ENCODE results near the gene ADGRL3.
"Not testable (repeated sequence)": the region's sequence is repeated elsewhere in the genome, so short reads cannot be mapped to it uniquely, and the experiment has no call there.

Gene ADGRL3

DNA sequence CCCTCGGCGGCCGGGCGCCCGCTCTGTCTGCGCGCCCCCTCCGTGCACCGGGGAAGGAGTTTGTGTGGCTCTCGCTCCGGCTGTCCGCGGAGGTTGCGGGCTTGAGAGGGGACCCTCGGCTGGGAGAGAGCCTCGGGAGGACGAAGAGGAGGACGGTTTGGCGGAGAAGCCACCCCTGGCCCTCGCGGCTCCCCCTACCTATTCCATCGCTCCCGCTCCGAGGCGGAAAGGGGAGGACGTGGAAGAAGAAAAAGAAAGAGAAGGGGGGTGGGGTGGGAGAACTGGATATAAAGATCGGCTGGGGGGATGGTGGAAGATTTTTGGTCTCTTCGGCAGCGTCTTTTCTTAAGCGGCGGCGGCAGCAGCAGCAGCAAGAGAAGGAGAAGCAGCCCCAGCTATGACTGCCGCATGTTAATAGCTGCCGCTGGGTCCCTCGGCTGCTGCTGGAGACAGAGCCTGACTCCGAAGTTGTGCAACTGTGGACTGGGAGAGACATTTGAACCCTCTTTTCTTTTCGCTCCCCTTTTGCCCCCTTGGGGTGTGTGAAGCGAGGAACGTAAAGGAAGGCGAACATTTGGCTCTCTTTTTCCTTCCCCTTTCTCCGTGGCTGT is 895 bp downstream of the ADGRL3 start:
- Mint-ChIP-seq H3K27ac (no peak overlapping the region), H3K4me3 (no peak overlapping the region), H3K27me3 (peaks cover 59% of the 10 kb centered on the region), H3K36me3 (ENCODE audit: low read depth) (no peaks in the 10 kb centered on the region), H3K4me1 (ENCODE audit: low read depth) (no peaks in the 10 kb centered on the region), H3K9me3 (no peaks in the 10 kb centered on the region)

DNA sequence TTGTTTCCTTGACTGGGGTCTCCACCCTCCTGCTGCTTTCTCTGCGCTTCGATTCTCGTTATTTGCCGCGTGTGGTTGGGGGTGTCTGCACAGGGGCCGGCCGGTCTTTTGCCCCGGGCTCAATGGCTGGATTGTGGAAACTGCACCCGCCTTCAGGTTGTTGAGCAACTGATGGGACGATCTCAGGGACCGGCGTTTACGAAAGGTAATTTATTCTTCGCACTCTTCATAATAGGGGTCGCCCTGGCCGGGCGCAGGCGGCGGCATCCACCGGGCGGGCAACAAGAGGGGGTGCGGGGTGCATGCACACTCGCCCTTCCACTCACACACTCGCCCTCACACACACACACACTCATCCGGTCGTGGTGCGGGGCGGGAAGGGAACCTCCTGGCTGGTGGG is 1.4 kb downstream of the ADGRL3 start:
- H3K4me3 Mint-ChIP-seq = no peak overlapping the region
- peaks cover 59% of the 10 kb centered on the region for H3K27me3 Mint-ChIP-seq
- no peaks in the 10 kb centered on the region for H3K9me3 Mint-ChIP-seq
- no peak overlapping the region for H3K27ac Mint-ChIP-seq
- H3K36me3 Mint-ChIP-seq (ENCODE audit: low read depth) = no peaks in the 10 kb centered on the region
- H3K4me1 Mint-ChIP-seq (ENCODE audit: low read depth) = no peaks in the 10 kb centered on the region

DNA sequence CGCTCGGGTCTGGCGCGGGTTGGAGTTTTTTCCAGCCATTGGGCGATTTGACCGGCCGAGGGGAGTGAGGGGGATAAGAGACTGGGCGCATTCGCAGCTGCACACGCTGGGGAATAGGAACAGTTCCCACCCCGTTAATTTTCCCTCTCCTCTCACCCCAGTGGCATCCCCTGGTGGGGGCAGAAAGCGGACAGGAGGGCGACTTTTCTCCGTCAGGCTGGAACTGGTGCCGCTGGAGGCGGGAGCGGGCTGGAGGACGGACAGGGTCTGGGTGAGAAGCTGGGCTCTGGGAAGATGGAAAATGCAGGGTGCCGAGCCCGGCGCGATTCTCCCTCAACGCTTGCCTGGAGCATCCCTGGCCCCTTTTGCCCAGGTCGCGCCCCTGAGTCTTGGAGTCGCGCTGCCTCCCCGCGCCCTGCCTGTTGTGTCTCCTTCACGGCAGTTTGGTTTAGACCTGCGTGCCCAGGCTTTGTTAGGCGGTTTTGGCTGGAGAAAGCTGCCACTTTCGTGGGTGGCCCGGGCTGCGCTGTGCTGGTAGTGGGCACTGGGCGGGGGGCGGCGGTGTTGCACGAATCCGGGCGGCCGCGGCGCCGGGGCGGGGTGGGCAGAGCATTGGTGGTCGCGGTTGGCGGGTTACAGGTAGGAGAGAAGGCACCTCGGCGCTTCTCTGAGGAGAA is 2.0 kb downstream of the ADGRL3 start:
- Mint-ChIP-seq H3K27ac (no peak overlapping the region), H3K9me3 (no peaks in the 10 kb centered on the region), H3K27me3 (peaks cover 59% of the 10 kb centered on the region), H3K4me1 (ENCODE audit: low read depth) (no peaks in the 10 kb centered on the region), H3K36me3 (ENCODE audit: low read depth) (no peaks in the 10 kb centered on the region), H3K4me3 (no peak overlapping the region)

DNA sequence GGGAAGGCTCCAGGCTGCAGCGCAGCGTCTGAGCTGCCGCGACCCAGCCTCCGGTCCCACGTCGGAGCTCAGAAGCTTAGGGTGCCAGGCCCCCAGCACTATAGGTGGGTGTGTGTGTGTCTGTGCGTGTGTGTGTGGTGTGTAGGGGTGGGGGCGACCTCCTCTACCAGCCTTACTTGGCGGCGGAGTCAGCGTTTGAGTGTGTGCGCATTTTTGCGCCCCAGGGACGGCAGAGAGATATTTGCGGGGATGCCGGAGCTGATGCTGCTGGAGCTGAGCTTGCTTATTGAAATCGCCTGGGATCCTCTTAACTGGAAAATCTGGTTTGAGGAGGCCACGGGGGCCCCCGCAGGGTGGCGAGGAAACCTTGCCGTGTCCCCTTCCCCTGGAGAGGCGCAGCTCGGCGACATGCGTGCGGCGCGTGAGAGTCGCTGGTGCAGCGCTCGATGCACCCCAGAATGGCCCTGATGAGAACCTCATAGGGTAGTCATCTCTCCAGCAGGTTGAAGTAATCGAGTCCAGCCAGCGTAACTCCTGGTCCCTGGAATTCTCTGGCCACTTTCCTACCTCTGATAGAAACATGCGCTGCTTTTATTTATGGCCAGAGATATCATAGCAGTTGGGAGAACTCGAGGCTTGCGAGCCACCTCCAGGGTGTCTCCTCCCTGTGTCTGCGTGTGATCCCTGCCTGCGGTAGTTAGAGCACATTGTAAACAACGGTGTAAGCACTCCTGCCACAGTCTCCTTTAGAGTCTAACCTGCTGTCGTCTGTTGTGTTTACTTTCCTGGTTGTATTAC is 2.7 kb downstream of the ADGRL3 start:
- Mint-ChIP-seq H3K27me3 (peaks cover 59% of the 10 kb centered on the region), H3K36me3 (ENCODE audit: low read depth) (no peaks in the 10 kb centered on the region), H3K9me3 (peaks cover 5% of the 10 kb centered on the region), H3K4me1 (ENCODE audit: low read depth) (no peaks in the 10 kb centered on the region), H3K4me3 (no peak overlapping the region), H3K27ac (no peak overlapping the region)

DNA sequence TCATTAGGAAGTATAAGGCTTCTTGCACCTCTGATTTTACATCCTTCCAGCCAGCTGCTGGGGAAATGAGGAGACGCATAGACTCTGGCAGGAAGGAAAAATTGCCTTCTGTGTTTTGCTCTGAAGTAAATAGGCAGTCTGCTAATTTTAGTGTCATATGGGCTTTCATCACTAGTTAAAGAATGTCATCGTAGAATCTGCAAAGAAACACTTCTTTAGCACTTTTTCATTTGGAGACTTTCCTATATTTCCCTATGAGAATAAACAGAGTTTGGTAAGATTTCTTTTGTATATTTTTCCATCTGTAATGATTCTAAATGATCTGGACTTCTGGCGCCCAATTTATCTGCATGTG is 3.3 kb downstream of the ADGRL3 start:
- Mint-ChIP-seq H3K27me3 (peaks cover 59% of the 10 kb centered on the region), H3K4me3 (no peak overlapping the region)

DNA sequence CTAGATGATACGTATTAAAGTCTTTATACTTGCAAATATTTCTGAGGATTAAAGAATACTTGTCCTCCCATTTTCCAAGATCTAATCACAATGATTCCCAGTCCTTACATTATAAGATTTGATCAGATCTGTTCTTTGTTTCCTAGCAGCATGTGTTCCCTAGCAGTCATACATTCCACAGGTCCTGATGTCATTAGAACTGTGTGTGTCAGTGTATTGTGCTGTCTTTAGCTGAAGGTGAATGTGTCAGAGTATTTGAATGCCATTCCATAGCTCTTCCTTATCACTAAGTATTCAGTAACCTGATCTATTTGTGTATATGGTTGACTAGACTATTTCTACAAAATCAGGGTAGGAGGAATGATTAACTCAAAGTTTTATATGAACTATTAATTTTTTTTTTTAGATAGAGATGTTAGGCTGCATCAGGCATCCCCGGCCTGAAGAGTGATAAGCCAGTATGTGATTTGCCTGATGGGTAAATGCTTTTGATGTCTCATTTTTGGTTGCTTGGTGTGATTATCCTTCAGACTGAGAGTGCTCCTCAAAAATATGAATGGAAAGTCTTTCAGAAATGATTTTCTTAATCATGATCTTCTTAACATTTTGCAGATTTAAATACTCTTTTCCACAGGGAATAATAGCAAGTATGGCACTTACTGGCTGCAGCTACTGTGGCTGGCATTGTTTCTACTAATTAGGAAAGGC is 4.4 kb downstream of the ADGRL3 start:
- peaks cover 49% of the 10 kb centered on the region for H3K27me3 Mint-ChIP-seq

More for the DNA sequence above, 3.3 kb downstream of the ADGRL3 start:
- H3K27ac Mint-ChIP-seq = no peak overlapping the region
- no peaks in the 10 kb centered on the region for H3K4me1 Mint-ChIP-seq (ENCODE audit: low read depth)
- H3K9me3 Mint-ChIP-seq = peaks cover 6% of the 10 kb centered on the region
- H3K36me3 Mint-ChIP-seq (ENCODE audit: low read depth) = no peaks in the 10 kb centered on the region

DNA sequence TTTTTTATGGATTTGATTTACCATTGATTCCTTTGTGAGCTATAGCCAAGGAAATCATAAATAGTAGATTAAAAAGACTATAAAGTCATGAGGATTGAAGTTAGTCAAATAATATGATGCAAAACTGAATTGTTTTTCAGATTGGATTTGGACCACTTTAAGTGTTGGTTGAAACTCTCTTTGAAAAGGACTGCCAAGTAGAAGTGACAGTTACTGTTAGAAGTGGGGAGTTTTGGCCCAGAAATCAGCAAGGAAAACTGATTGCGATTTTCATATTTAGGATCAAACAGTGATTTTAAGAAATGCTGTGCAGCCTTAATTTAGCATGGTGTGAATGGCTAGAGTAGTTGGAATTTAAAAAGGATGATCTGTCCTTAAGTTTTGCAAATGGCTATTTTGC is 4.9 kb downstream of the ADGRL3 start:
- H3K27me3 Mint-ChIP-seq = peaks cover 45% of the 10 kb centered on the region
- H3K4me1 Mint-ChIP-seq (ENCODE audit: low read depth) = no peaks in the 10 kb centered on the region
- H3K4me3 Mint-ChIP-seq = no peak overlapping the region
- H3K9me3 Mint-ChIP-seq = peaks cover 6% of the 10 kb centered on the region
- H3K36me3 Mint-ChIP-seq (ENCODE audit: low read depth) = no peaks in the 10 kb centered on the region
- H3K27ac Mint-ChIP-seq = no peak overlapping the region

More for the DNA sequence above, 4.4 kb downstream of the ADGRL3 start:
- peaks cover 6% of the 10 kb centered on the region for H3K9me3 Mint-ChIP-seq
- H3K27ac Mint-ChIP-seq = no peak overlapping the region
- no peak overlapping the region for H3K4me3 Mint-ChIP-seq
- H3K36me3 Mint-ChIP-seq (ENCODE audit: low read depth) = no peaks in the 10 kb centered on the region
- H3K4me1 Mint-ChIP-seq (ENCODE audit: low read depth) = no peaks in the 10 kb centered on the region

DNA sequence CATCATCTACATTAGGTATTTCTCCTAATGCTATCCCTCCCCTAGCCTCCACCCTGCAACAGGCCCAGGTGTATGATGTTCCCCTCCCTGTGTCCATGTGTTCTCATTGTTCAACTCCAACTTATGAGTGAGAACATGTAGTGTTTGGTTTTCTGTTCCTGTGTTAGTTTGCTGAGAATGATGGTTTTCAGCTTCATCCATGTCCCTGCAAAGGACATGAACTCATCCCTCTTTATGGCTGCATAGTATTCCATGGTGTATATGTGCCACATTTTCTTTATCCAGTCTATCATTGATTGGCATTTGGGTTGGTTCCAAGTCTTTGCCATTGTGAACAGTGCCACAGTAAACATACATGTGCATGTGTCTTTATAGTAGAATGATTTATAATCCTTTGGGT is 7.0 kb downstream of the ADGRL3 start:
- H3K4me3 Mint-ChIP-seq; H3K9me3 Mint-ChIP-seq; H3K36me3 Mint-ChIP-seq (ENCODE audit: low read depth); H3K27ac Mint-ChIP-seq; H3K4me1 Mint-ChIP-seq (ENCODE audit: low read depth): not testable (repeated sequence)
- H3K27me3 Mint-ChIP-seq = peaks cover 26% of the 10 kb centered on the region

DNA sequence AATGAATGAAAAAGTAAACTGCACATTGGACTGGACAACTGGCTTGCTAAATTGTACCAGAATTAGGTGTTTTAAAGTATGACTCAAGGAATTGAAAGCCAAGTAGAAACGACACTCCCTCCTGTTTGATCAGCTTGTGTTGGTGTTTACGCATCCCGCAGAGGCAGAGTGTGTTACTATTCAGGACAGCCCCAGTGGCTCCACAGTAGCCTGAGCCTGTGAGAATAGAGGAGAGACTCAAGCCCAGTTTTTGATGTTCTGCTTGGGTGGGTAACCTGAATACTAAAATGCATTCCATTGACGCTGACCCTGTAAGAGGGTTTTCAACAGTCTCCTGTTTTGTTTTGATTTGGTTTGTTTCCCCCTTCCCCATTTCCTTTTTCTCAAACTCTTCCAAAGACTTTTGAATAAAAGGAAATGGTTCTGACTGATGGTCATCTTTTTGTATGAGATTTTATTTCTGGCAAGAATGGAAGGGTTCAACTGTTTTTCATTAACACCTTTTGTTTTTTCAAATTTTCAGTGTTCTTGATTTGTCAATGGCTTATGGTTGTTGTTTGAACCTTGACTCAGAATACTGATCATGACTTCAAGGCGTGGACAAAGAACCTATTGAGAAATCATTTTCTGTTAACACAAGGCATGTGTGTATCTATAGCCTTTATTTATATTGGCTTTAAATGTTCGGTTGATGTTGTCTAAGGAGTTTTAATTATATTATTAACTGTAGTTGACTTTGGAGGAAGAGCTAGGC is 10.2 kb downstream of the ADGRL3 start:
- H3K4me3 Mint-ChIP-seq = no peak overlapping the region
- peaks cover 6% of the 10 kb centered on the region for H3K9me3 Mint-ChIP-seq
- H3K27me3 Mint-ChIP-seq = peaks cover 4% of the 10 kb centered on the region
- H3K36me3 Mint-ChIP-seq (ENCODE audit: low read depth) = no peaks in the 10 kb centered on the region
- no peaks in the 10 kb centered on the region for H3K4me1 Mint-ChIP-seq (ENCODE audit: low read depth)
- H3K27ac Mint-ChIP-seq = no peak overlapping the region

DNA sequence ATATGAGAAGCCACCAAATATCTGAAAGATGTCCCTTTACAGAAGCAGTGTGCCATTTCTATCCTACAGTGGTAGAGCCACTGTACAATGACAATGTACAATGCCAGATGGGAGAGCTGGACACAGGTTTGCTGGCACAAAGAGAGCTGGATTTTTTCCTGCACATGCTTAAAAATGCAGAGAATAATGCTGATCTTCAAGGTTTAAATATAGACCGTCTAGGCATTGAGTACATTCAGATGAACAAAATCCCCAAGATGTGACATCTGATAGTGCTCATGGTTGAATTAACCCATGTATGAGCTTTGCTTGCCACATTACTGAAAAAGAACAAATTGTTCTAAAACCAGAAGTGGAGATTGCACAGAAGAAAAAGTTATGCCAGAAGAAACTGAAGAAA is 11.7 kb downstream of the ADGRL3 start:
- Mint-ChIP-seq H3K27ac (no peak overlapping the region), H3K4me1 (ENCODE audit: low read depth) (no peaks in the 10 kb centered on the region), H3K36me3 (ENCODE audit: low read depth) (no peaks in the 10 kb centered on the region), H3K9me3 (peaks cover 6% of the 10 kb centered on the region), H3K4me3 (no peak overlapping the region), H3K27me3 (no peaks in the 10 kb centered on the region)

DNA sequence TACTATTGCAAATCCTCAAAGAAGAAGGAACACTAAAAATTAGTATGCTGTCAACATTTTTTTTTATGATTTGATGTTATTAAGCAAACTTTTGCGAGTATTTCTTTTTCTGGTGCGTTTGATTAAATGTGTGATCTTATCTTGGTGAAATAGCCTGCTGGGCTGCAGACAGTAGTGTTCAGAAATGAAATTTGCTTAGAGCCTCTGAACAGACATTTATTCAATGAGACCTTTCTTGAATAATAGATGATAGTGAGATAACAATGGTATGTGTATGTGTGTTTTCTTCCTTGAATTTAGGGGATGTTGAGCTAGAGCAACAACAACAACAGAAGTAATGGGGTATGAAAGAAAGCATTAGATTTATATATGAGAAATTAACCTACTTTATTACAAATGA is 12.7 kb downstream of the ADGRL3 start:
- H3K9me3 Mint-ChIP-seq = peaks cover 1% of the 10 kb centered on the region
- H3K36me3 Mint-ChIP-seq (ENCODE audit: low read depth) = no peaks in the 10 kb centered on the region
- no peaks in the 10 kb centered on the region for H3K4me1 Mint-ChIP-seq (ENCODE audit: low read depth)
- no peak overlapping the region for H3K27ac Mint-ChIP-seq
- no peak overlapping the region for H3K4me3 Mint-ChIP-seq
- no peaks in the 10 kb centered on the region for H3K27me3 Mint-ChIP-seq

DNA sequence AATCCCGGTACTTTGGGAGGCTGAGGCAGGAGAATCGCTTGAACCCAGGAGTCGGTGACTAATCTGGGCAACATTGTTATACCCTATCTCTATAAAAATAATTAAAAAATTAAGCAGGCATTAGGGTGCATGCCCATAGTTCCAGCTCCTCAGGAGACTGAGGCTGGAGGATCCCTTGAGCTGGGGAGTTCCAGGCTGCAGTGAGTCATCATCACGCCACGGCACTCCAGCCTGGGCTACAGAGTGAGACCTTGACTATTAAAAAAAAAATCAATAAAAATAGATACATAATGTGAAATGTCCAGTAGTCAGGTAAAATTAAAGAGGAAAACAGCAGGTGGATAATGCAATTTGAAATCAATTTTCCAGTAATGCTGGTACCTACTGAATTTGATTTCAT is 14.6 kb downstream of the ADGRL3 start:
- no peak overlapping the region for H3K4me3 Mint-ChIP-seq
- H3K36me3 Mint-ChIP-seq (ENCODE audit: low read depth) = no peaks in the 10 kb centered on the region
- no peaks in the 10 kb centered on the region for H3K27me3 Mint-ChIP-seq
- H3K27ac Mint-ChIP-seq = no peak overlapping the region
- no peaks in the 10 kb centered on the region for H3K9me3 Mint-ChIP-seq
- no peaks in the 10 kb centered on the region for H3K4me1 Mint-ChIP-seq (ENCODE audit: low read depth)

DNA sequence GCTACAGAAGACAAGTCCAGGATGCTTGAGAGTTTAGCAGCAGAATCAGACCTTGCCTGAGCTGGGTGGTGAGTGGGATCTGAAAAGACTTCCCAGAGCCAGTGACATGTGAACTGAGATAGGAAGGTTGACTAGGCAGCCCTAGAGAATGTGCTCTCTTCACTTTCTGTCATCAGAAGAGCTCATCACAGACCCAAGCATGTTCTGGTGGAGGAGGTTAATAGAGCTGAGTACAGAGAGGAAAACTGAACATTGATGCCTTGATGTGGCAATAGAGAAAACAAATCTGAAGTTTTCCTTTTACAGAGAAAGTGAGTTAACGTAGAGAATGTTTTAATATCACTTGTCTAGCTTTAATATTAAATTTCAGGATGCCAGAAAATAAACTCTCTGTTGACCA is 17.1 kb downstream of the ADGRL3 start:
- Mint-ChIP-seq H3K9me3 (no peaks in the 10 kb centered on the region), H3K4me3 (no peak overlapping the region), H3K4me1 (ENCODE audit: low read depth) (no peaks in the 10 kb centered on the region), H3K27me3 (no peaks in the 10 kb centered on the region), H3K36me3 (ENCODE audit: low read depth) (no peaks in the 10 kb centered on the region), H3K27ac (no peak overlapping the region)

DNA sequence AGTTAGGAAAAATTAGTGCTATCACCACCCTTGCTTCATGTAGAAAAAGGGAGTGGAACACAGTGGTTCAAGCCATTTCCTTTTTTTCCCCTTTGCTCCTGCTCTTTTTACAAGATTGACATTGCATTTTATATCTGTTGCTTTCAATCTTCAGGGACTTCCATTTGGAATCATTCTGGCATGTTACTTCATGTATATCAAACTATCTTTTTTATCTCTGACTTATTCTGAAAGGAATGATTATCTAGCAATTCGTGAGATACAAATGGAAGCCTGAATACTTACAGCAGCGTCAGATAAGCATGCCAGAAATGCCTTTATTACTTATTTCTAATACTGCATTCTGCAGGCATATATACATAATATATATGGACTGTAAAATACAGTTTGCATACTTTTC is 20.4 kb downstream of the ADGRL3 start:
- no peak overlapping the region for H3K27ac Mint-ChIP-seq
- no peaks in the 10 kb centered on the region for H3K4me1 Mint-ChIP-seq (ENCODE audit: low read depth)
- no peaks in the 10 kb centered on the region for H3K27me3 Mint-ChIP-seq
- no peak overlapping the region for H3K4me3 Mint-ChIP-seq
- H3K36me3 Mint-ChIP-seq (ENCODE audit: low read depth) = no peaks in the 10 kb centered on the region
- no peaks in the 10 kb centered on the region for H3K9me3 Mint-ChIP-seq

Measured in stimulated activated naive CD8-positive, alpha-beta T cell treated with anti-CD3 and anti-CD28 coated beads, Interleukin-15, Interleukin-2, amounts not matched to agents 100 ng/mL and 50 ng/mL, for 24 hours (primary cell).